GM18858 (cell line): Measurements from ENCODE around the gene PKNOX2.

Source experiments
- ATAC-seq: cut with Tn5 transposase; IDR thresholded peaks from one replicate; pipeline ENCODE4 v1.9.1; 2021; ENCODE audit not compliant: unreplicated experiment

Gene PKNOX2

DNA sequence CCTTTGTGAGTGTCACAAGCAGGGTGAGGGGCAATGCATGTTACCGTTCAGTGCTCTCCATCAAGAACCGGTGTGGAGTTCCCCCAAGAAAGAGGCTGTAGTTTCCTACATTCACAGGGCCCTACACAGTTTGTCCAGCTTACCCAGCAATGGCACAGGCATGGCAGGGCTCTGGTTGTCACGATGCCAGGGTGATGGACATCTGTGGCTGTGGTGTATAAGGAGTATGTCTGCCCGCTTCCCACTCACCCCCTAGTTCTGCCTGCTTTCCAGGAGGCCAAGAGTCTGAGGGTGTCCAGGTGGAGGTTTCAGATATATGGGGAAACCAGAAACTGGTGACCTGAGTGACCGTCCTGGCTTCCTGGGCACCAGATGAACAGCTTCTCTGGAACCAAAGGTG lies 116.1 kb downstream of the PKNOX2 start:
- no peak for ATAC-seq

DNA sequence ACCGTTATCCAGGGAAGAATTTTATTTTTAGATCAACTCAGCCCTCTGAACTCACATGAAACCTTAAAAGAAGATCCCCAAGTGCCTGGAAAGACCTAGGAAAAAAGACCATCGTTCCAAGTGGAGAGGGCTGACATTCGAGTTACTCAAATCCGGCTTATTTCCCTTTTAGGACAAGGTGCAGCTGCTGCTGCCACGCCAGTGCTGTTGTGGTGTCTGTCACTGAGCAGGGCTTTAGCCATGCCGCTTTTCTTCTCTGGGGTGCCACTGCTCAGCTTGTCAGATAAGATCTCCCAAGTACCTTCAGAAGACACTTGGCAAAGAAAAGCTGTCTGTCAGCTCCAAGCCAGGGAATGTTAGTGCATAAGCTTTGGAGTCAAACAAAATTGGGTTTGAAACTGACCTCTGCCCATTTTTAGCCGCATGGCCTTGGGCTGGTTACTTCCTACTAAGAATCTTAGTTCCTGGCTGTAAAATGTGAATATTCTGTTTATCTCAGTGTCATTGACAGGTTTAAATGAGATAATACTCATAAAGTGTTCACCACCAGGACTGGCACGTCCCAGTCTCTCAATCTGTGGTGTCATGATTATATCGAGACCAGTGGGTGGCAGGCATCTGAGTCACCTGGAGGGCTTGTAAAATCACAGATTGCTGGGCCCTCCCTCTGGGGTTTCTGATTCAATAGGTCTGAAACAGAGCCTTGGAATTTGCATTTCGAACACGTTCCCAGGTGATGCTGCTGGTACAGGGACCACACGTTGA lies 117.5 kb downstream of the PKNOX2 start:
- no peak for ATAC-seq

- ATAC-seq, result no peak
These were observed 118.0 kb downstream of the PKNOX2 start for GRCh38 chr11:125282596-125282914.

DNA sequence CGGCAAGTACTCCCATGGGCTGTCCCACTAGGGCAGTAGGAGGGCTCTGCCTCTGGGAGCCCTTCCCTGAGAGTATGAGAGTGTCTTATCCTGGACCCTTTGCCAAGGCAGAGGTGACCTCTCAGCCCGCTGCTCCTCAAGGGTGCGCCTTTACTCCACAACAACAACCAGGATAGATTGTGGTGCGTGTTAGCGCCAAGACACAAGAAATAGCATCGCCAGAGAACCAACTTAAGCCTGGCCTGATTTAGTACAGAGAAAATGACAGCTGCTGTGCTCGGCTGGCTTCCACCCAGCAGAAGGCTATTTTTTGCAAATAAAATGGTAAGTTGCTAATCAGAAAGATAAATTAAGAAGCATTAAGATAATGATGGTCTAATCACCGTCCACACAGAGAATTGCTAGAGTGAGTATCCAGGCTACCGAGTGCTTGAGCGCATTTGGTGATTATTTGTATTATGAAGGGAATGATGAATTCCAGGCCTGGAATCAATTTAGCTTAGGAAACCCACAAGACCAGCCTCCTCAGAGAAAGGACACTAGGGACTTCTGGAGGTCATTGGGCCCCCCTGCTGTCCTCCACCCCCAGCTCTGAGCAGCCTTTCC lies 119.8 kb downstream of the PKNOX2 start:
- ATAC-seq, result no peak

DNA sequence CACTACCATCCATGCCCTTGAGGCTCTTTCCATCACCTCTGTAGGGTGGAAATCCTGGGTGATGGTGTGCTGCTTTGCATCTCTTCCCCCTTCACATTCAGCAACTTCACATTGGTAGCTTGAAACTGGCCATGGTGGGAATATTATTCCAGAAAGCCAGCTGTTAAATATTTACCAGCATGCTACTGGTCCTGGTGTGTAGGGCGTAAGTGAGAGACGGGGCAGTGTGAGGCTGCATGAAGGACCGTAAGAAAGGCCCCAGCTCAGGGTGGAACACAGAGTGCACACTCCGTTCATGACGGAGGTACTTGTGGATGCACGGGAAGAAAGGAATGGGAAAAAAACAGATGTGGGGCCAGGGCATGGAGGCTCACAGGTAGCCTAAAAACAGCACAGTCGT lies 121.3 kb downstream of the PKNOX2 start:
- ATAC-seq, result no peak

GRCh38 chr11:125286486-125286885 lies 121.9 kb downstream of the PKNOX2 start:
- ATAC-seq, result no peak

GRCh38 chr11:125287491-125288210 lies 123.1 kb downstream of the PKNOX2 start:
- no peak for ATAC-seq

DNA sequence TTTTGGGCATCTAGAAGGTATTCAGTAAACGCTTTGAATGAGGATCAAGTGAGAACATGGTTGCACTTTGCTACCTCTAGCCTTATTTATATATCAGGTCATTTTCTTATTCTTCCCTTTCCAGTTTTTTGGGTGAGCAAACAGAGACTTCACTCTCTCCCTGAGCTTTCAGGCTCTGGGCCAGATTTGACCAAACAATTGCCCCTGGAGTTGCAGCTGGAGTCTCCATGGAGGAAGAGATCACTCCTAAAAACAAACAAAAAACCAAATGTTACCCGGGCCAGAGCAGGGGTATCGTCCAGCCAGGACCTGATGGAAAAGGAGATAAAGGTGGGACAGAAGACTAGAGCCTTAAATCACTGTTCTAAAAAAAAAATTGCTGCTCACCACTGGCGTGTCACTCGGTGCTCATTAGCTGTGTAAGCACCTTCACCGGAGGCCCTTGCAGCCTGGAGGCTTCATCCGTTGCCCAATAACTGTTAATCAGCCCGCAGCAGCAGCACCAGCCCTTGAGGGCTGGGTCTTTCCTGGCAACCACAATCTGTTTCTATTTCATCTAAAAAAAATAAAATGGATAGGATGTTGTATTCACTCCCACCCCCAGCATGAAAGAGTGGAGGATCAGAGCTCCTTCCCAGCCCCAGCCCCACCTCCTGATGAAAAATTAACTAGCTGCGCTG lies 125.0 kb downstream of the PKNOX2 start:
- no peak for ATAC-seq

GRCh38 chr11:125290263-125290662 lies 125.7 kb downstream of the PKNOX2 start:
- no peak for ATAC-seq

- ATAC-seq, result no peak
These were observed 127.5 kb downstream of the PKNOX2 start for GRCh38 chr11:125292100-125292499.

DNA sequence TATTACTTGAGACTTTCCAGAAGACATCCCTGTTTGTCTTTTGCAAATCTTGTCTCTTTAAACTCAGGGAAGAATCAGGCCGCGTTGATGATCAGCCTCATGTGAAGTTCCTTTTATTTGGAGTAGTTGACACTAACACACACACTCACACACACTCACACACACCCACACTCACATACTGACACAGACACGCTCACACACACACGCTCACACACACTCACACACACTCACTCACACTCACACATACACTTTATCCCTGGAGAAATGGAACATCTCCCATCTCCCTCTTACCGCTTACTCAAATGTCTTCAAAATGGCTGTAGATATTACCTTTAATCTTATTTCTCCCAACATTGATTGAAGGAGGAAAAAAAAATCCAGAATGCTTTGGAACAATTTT lies 129.0 kb downstream of the PKNOX2 start:
- no peak for ATAC-seq

- ATAC-seq, result no peak
These were observed 131.4 kb downstream of the PKNOX2 start for GRCh38 chr11:125295931-125296330.

- no peak for ATAC-seq
These were observed 132.9 kb downstream of the PKNOX2 start for GRCh38 chr11:125297346-125297915.

DNA sequence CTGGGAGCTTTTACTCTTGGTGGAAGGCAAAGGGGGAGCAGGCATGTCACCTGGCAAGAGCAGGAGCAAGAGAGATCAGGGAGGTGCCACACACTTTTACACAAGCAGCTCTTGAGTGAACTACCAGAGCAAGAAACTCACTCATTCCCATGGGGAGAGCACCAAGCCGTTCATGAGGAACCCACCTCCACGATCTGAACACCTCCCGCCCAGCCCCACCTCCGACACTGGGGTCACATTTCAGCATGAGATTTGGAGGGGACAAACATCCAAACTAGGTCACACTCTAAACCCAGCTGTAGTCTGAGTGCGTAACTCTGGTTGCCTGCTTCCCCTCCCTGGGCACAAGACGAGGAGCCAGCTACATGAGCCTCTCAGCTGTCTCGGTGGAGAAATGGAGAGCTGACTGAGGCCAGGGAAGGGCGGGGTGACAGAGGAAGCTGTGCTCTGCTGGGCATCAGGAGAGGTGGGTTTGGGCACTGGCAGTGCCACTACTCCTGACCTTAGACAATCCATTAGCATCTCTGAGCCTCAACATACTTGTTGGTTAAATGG lies 134.6 kb downstream of the PKNOX2 start:
- no peak for ATAC-seq

GRCh38 chr11:125299821-125300220 lies 135.3 kb downstream of the PKNOX2 start:
- no peak for ATAC-seq

DNA sequence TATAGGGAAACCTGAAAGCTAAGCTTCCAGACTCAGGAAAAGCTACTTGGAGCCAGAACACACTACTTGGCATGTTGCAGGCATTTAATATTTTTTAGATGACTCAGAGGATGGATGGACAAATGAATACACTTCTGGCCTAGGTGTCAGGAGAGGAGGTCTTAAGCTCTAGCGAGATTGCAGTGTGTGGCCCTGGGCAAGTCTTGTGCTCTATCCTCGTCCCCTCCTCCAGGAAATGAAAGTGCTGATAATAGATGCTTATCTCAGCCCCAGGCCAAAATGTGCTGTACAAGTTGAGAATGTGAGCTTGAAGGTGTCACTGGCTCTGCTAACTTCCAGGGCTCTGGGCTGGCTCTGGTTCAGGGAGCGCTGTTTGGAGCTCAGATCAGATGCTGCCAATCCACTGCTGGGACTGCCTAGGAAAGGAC lies 136.3 kb downstream of the PKNOX2 start:
- ATAC-seq, result no peak

DNA sequence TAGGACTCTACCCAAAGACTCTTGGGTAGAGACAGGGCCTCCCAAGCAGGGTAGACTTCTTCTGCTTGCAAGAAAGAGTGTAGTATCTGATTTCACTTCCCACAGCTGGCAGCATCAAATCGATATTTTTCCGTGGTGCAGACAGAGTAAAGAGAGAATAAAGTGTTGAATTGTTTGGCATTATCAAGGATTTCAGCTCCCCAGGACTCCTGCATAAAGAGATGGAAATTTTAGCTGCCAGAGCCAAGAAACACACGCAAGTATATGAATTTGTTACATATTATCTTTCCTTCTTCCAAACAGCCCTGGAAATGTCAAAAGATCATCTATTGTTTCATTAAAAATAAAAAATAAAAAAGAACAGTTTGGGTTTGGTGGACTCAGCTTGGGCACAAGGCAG lies 136.8 kb downstream of the PKNOX2 start:
- ATAC-seq, result no peak

DNA sequence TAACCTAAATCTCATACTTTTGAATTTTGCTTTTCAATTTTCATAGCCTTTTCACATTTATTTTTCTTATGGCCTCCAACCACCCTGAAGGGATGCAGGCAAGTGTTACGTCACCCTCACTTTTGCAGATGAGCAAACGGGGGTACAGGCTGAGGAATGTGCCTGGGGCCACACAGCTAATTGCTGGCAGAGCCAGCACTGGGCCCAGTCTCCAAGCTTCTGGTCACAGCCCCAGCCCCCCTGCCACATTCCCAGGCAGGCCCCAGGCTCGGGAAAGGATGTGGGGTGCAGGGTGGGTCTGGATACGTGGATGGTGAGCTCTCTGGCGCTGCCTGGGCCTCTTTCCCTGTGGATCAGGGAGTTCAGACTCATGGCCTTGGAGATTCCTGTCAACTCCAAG lies 138.6 kb downstream of the PKNOX2 start:
- no peak for ATAC-seq

DNA sequence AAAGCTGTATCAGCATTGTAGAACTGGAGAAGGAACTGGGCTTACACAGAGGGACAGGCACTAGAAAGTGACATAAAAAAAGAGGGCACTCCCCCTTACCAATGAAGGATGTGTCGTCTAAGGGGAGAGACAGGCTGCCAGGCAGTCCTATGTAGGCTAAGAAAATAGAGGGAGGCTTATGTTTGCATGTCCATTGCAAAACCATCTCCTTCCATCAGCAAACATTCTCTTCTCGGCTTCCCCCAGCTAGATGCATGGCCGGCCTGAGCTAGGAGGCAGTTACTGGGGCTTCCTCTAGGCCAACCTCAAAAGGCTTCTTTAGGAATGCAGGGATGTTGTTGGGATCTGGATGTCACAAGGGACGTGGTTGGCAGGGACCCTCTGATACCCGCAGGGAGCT lies 139.1 kb downstream of the PKNOX2 start:
- no peak for ATAC-seq

DNA sequence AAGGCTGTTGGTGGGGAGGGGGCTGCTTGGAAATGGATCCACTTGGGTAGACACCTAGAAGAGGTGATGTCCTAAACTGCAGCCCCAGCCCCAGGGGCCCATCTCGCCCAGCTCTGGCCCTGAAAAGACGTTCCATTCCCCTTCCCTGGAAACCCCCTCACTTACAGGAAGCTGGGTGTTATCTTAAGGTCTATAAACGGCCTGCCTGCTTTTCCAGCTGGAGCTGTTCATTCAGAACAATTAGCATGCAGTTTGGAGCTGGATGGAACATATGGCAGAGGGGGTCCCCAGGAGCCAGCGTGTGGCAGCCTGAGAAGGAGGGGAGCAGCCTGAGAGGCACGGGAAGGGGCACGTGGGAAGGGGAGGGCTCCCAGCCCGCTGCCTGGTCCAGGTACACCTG lies 139.6 kb downstream of the PKNOX2 start:
- ATAC-seq, result no peak

- no peak for ATAC-seq
These were observed 140.3 kb downstream of the PKNOX2 start for GRCh38 chr11:125304876-125305275.
